Superior temporal gyrus (tissue), 1 donor: ENCODE data around the gene DPEP1.
A peak's percentile ranks its signal among the peaks of the same experiment; 100 is the strongest.

Source experiments
- DNase-seq: peaks from one replicate; pipeline ENCODE4 v3.0.0-alpha.2; 2016; ENCODE audit errors: extremely low spot score

Gene DPEP1

DNA sequence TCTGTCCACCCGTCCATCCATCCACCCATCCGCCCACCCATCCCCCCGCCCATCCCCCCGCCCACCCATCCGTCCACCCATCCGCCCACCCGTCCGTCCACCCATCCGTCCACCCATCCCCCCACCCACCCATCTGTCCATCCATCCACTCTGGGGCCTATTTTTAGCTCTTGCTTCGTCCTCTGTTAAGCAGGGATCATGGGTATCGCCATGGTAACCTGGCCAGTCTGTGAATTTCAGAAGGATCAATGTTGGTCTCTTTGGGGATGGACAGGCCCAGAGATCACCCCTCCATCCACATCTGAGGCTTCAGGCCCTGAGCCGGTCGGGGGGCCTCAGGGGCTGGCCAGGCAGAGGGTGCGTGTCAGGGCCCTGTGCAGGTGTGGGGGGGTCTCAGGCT is 15.2 kb upstream of the DPEP1 start:
- DNase-seq, result no peak

DNA sequence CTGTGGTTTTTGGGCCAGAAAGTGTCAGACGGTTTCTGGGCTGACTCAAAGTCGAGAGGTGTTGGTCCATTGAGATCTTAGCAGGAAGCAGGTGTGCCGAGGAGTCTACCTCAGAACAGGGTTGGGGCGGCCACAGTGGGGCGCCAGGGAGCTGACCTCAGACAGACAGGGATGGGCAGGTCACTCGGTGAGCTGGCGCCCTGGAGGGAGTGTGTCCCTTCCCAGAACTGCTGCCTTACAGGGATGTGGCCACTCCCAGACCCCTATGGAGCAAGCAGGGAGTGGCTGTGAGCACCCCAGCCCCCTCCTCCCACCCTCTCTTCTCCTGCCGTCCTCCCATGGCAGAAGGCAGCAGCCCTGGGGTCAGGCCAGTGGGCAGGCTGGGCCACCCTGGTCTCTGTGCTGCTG is 14.0 kb upstream of the DPEP1 start:
- DNase-seq, result no peak

DNA sequence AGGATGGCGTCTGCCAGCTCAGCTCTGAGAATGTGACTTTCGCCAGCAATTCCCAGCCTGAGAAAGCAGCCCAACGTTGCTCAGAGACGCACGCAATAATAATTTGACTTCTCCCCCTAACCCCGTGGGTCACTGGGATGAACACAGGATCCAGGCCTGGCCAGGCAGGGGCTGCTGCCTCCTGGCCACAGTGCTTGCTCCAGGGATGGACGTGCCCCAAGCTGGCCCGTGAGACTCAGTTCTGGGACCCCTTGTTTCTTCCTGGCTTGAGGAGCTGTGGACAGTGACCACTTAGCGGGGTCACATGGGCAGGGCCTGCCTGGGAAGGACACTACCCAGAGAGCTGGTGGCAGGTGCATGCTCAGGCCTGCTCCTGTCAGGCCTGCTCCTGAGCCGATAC is 13.5 kb upstream of the DPEP1 start:
- DNase-seq, result no peak

DNA sequence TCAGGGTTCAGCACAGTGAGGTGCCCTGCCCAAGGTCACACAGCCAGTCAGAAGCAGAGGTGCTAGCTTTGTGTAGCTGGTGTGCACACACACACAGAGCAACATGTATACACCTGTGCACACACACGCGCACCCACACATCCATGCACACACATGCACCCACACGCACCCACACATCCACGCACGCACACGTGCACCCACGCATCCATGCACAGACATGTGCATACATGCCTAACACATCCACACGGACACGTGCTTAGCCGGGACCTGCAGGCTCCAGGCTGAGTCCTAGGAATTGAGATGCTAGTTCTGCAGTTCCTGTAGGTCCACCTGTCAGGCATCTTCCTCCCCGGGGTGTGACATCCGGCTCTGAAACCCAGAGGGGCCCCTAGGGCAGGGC is 13.0 kb upstream of the DPEP1 start:
- no peak for DNase-seq

- no peak for DNase-seq
Measured at GRCh38 chr16:89600956-89601355, 12.5 kb upstream of the DPEP1 start.

DNA sequence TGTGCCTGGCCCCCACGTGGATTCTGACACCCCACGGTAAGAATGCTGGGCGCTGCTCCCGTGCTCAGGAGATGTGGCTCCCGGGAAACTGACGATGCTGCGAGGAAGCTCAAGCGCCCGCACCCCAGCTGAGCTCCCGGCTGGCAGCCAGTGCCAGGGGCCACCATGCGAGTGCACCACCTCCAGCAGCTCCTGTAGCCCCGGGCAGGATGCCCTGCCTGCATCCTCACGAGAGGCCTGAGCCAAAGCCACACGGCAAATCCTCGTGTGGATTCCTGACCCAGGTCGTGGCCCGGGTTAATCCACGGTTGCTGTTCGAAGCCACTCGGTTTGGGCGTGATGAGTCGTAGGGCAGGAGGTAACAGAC is 11.6 kb upstream of the DPEP1 start:
- no peak for DNase-seq

- peak; percentile 31 for DNase-seq
Measured at GRCh38 chr16:89602273-89602951, 11.0 kb upstream of the DPEP1 start.

DNA sequence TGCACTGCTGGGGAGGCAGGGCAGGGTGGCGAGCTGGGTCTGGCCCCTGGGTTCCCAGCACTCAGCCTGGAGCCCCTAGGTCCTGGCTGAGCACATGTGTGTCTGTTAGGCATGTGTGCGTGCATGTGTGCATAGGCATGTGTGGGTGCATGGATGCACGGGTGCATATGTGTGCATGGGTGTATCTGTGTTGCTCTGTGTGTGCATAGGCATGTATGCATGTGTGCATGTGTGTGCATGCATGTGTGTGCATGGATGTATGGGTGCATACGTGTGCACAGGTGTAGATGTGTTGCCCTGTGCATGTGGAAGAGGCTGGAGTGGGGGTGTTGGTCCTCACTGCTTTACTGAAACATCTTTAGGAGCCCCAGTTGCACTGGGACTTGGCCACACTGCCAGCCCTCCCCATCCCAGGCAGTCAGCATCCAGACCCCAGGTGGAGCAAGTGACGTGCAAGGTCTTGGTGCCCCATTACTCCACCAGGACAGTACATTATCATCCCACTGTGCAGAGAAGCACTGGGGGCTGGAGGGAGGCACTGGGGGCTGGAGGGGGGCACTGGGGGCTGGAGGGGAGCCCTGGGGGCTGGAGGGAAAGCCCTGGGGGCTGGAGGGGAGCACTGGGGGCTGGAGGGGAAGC is 10.4 kb upstream of the DPEP1 start:
- DNase-seq, result no peak

DNA sequence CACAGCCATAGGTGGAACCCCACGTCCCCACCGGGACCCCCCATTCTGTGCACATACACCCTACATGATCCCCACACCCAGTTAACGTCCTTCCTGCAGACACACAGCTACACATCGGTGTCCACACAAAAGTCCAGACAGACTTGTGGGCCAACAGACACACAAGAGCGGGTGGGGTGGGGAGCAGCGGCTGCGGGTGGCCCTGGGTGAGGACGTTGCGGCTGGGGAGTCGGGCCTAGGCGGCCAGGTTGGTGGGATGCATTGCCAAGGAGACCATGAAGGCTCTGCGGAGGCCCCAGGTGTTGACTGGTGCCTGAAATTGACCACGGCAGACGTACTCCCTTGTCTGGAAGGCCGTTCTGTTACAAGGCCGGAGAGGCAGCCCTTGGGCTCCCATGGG is 8.7 kb upstream of the DPEP1 start:
- DNase-seq, result no peak

DNA sequence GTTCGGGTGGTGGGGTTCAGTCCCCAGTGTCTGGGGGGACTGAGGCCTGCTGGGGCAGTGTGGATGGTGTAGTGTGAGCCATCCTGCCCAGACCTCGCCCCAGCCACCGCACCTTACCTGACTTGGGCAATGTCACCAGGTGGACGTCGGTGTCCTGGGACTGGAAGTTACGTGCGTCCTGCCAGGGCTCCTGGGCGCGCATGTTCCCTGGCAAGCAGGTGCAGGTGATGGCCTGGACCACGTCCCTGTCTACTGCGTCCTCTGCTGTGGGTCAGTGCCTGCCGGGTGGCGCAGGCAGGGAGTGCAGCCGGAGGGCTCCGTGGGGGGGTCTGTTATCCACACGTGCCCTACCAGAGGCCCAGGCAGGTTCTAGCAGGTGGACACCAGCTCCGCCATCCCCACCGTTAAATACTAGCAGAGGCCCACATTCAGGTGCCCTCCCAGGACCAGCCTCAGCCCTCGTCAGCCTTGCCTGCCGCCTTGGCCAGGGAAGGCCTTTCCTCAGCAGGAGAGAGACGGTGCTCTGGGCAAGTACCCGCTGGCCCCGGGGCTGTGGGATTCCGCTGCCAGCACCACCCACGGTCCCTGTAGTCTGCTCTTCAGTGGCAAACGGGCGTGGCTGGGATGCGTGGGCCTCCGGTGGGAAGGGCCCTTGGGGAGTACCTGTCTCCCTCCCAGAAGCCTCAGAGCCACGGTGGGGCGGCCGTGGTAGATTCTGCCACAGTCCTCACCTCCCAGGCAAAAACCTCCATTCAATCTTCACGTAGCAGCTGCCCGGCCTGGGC is 8.1 kb upstream of the DPEP1 start:
- DNase-seq, result no peak

DNA sequence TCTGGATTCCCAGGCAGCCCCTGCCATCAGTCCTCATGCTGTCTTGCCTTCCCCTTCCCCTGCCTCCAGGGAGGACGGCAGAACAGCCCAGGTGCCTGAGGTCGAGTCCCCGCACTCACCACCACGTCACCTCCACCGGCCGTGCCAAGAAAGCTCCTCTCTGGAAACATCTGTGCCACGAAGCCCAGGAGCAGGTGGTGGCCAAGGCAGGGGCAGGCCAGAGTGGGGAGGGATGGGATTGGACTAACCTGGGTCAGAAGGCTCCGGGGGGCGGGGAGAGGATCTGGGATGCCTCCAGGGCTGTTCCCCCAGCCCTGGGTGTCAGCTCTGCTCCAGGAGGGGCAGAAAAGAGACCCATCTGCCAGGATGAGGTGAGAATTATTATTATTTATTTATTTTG is 7.4 kb upstream of the DPEP1 start:
- no peak for DNase-seq

GRCh38 chr16:89607453-89607852 is 6.0 kb upstream of the DPEP1 start:
- DNase-seq, result no peak

GRCh38 chr16:89607937-89608740 is 5.3 kb upstream of the DPEP1 start:
- DNase-seq, result no peak

GRCh38 chr16:89610108-89610453 is 3.4 kb upstream of the DPEP1 start:
- no peak for DNase-seq

GRCh38 chr16:89612415-89613166 is 851 bp upstream of the DPEP1 start:
- no peak for DNase-seq

DNA sequence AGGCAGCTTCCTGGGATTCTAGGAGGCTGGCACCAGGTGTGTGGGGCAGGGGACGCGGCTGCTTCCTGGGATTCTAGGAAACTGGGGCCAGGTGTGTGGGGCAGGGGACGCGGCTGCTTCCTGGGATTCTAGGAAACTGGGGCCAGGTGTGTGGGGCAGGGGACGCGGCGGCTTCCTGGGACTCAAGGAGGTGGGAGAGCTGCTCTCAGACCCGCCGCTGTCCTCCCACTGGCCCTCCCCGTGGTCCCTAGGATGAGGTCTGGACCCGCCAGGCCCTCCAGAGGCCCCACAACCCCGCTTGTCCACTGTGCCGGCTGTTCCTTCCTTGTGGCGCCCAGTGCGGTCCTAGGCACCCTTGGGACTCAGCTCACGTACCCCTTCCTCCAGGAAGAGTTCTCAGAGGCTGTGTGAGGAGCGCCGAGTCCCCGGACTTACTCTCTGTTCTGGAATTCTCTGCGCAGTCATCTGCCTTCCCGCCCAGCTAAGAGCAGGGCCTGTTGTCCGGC is 565 bp downstream of the DPEP1 start:
- DNase-seq, result no peak

DNA sequence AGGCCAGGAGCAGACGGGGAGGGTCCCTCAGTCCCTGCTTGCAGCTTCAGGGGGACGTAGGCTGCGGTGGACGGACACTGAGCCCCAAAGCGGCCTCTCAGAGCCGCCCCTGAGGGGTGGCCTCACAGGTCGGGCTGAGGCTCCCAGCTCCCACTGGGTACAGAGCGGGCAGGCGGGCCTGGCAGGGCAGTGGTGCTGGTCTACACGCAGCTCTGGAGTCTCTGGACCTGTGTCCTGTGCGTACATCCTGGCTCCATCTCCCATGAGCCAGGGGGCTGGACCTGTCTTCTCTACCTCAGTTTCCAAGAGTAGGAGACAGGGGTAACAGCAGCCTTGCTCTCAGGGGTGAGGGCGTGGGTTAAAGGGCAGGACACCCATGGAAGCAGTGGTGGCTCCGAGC is 1.7 kb downstream of the DPEP1 start:
- no peak for DNase-seq

DNA sequence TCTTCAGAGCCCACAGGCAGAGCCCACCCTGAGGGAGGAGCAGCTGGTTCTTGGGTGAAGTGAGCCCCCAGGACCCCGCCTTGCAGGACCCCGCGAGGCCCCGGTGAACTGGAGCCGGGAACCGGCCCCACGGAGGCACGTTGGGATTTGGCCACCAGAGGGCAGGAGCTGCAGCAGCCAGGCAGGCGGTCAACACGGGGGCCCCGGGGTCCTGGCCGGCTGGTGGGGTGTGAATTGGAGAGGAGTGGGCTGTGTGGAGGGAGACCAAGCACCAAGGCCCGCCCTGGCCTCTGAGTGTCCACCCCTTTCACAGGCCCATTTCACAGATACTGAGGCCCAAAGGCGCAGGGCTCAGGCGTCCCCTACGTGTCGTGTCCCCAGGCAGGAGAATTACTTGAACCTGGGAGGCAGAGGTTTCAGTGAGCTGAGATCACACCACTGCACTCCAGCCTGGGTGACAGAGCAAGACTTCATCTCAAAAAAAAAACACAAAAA is 2.2 kb downstream of the DPEP1 start:
- DNase-seq, result no peak

DNA sequence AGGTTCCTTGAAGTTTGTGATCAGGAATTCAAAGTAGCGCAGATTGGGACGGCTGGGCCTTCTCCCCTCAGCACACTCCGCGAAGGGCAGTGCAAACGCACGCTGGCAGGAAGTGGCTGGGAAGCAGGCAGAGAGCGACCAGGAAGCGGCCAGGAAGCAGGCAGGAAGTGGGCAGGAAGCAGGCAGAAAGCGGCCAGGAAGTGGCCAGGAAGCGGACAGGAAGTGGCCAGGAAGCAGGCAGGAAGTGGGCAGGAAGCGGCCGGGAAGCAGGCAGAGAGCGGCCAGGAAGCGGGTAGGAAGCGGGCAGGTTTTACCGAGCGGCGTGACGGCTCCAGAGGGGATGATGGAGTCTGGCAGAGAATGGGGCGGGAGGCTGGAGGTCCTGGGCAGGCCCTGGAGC is 3.2 kb downstream of the DPEP1 start:
- DNase-seq, result no peak

- no peak for DNase-seq
Measured at GRCh38 chr16:89617036-89617435, 3.6 kb downstream of the DPEP1 start.
